ENCODE measurements around the gene CYTH1.

CYTH1 gene

GRCh38 chr17:78714534-78714933 lies 67.5 kb downstream of the CYTH1 start:
- peak overlapping the region; percentile 95 for H3K27ac Mint-ChIP-seq
- no peaks in the 10 kb centered on the region for H3K27me3 Mint-ChIP-seq
- H3K9me3 Mint-ChIP-seq, result no peaks in the 10 kb centered on the region
- peak overlapping the region; percentile 77 for H3K4me3 Mint-ChIP-seq
- no peaks in the 10 kb centered on the region for H3K36me3 Mint-ChIP-seq
- H3K4me1 Mint-ChIP-seq, result peaks cover 95% of the 10 kb centered on the region

- Mint-ChIP-seq H3K4me1 (peaks cover 91% of the 10 kb centered on the region), H3K36me3 (peaks cover 8% of the 10 kb centered on the region), H3K4me3 (no peak overlapping the region), H3K27ac (peak overlapping the region; percentile 86), H3K27me3 (no peaks in the 10 kb centered on the region), H3K9me3 (no peaks in the 10 kb centered on the region)
Observed at GRCh38 chr17:78712043-78712442, 70.0 kb downstream of the CYTH1 start.

GRCh38 chr17:78710607-78711006 lies 71.5 kb downstream of the CYTH1 start:
- Mint-ChIP-seq H3K27ac (peak overlapping the region; percentile 68), H3K9me3 (no peaks in the 10 kb centered on the region), H3K4me3 (no peak overlapping the region), H3K36me3 (peaks cover 8% of the 10 kb centered on the region), H3K27me3 (no peaks in the 10 kb centered on the region), H3K4me1 (peaks cover 79% of the 10 kb centered on the region)

- peaks cover 8% of the 10 kb centered on the region for H3K36me3 Mint-ChIP-seq
- peaks cover 76% of the 10 kb centered on the region for H3K4me1 Mint-ChIP-seq
- H3K27me3 Mint-ChIP-seq, result no peaks in the 10 kb centered on the region
- H3K9me3 Mint-ChIP-seq, result no peaks in the 10 kb centered on the region
- H3K4me3 Mint-ChIP-seq, result peak overlapping the region; percentile 28
- H3K27ac Mint-ChIP-seq, result peak overlapping the region; percentile 68
Observed at GRCh38 chr17:78709751-78710181, 72.3 kb downstream of the CYTH1 start.

- no peaks in the 10 kb centered on the region for H3K27me3 Mint-ChIP-seq
- peak overlapping the region; percentile 93 for H3K27ac Mint-ChIP-seq
- peak overlapping the region; percentile 55 for H3K4me3 Mint-ChIP-seq
- H3K36me3 Mint-ChIP-seq, result peaks cover 8% of the 10 kb centered on the region
- H3K4me1 Mint-ChIP-seq, result peaks cover 71% of the 10 kb centered on the region
- H3K9me3 Mint-ChIP-seq, result no peaks in the 10 kb centered on the region
Observed at GRCh38 chr17:78709119-78709681, 72.9 kb downstream of the CYTH1 start.

GRCh38 chr17:78708510-78708973 lies 73.5 kb downstream of the CYTH1 start:
- no peaks in the 10 kb centered on the region for H3K27me3 Mint-ChIP-seq
- peak overlapping the region; percentile 55 for H3K4me3 Mint-ChIP-seq
- peaks cover 66% of the 10 kb centered on the region for H3K4me1 Mint-ChIP-seq
- H3K36me3 Mint-ChIP-seq, result peaks cover 8% of the 10 kb centered on the region
- peak overlapping the region; percentile 93 for H3K27ac Mint-ChIP-seq
- no peaks in the 10 kb centered on the region for H3K9me3 Mint-ChIP-seq

- no peaks in the 10 kb centered on the region for H3K9me3 Mint-ChIP-seq
- peaks cover 62% of the 10 kb centered on the region for H3K4me1 Mint-ChIP-seq
- peak overlapping the region; percentile 93 for H3K27ac Mint-ChIP-seq
- H3K36me3 Mint-ChIP-seq, result peaks cover 10% of the 10 kb centered on the region
- H3K27me3 Mint-ChIP-seq, result no peaks in the 10 kb centered on the region
- no peak overlapping the region for H3K4me3 Mint-ChIP-seq
Observed at GRCh38 chr17:78707923-78708322, 74.2 kb downstream of the CYTH1 start.

- peak overlapping the region; percentile 17 for H3K27ac Mint-ChIP-seq
- H3K36me3 Mint-ChIP-seq, result peaks cover 12% of the 10 kb centered on the region
- H3K4me3 Mint-ChIP-seq, result no peak overlapping the region
Observed at GRCh38 chr17:78707016-78707415, 75.1 kb downstream of the CYTH1 start.

GRCh38 chr17:78706271-78706915 lies 75.7 kb downstream of the CYTH1 start:
- Mint-ChIP-seq H3K9me3 (no peaks in the 10 kb centered on the region), H3K27me3 (no peaks in the 10 kb centered on the region), H3K27ac (peak overlapping the region; percentile 46), H3K4me3 (no peak overlapping the region), H3K36me3 (peaks cover 14% of the 10 kb centered on the region), H3K4me1 (peaks cover 49% of the 10 kb centered on the region)

More at GRCh38 chr17:78707016-78707415, 75.1 kb downstream of the CYTH1 start:
- Mint-ChIP-seq H3K9me3 (no peaks in the 10 kb centered on the region), H3K27me3 (no peaks in the 10 kb centered on the region), H3K4me1 (peaks cover 56% of the 10 kb centered on the region)

GRCh38 chr17:78705071-78705470 lies 77.0 kb downstream of the CYTH1 start:
- peaks cover 39% of the 10 kb centered on the region for H3K4me1 Mint-ChIP-seq
- H3K4me3 Mint-ChIP-seq, result no peak overlapping the region
- H3K27ac Mint-ChIP-seq, result no peak overlapping the region
- peaks cover 18% of the 10 kb centered on the region for H3K36me3 Mint-ChIP-seq
- H3K9me3 Mint-ChIP-seq, result no peaks in the 10 kb centered on the region
- no peaks in the 10 kb centered on the region for H3K27me3 Mint-ChIP-seq

- peaks cover 34% of the 10 kb centered on the region for H3K4me1 Mint-ChIP-seq
- H3K27me3 Mint-ChIP-seq, result no peaks in the 10 kb centered on the region
- no peaks in the 10 kb centered on the region for H3K9me3 Mint-ChIP-seq
- no peak overlapping the region for H3K4me3 Mint-ChIP-seq
- H3K36me3 Mint-ChIP-seq, result peaks cover 18% of the 10 kb centered on the region
- peak overlapping the region; percentile 35 for H3K27ac Mint-ChIP-seq
Observed at GRCh38 chr17:78704594-78704993, 77.5 kb downstream of the CYTH1 start.

GRCh38 chr17:78697554-78698343 lies 84.3 kb downstream of the CYTH1 start:
- no peaks in the 10 kb centered on the region for H3K27me3 Mint-ChIP-seq
- peak overlapping the region; percentile 79 for H3K27ac Mint-ChIP-seq
- H3K9me3 Mint-ChIP-seq, result no peaks in the 10 kb centered on the region
- H3K4me1 Mint-ChIP-seq, result peaks cover 8% of the 10 kb centered on the region
- H3K4me3 Mint-ChIP-seq, result no peak overlapping the region
- peaks cover 26% of the 10 kb centered on the region for H3K36me3 Mint-ChIP-seq

- no peak overlapping the region for H3K4me3 Mint-ChIP-seq
- H3K36me3 Mint-ChIP-seq, result peaks cover 28% of the 10 kb centered on the region
- H3K9me3 Mint-ChIP-seq, result no peaks in the 10 kb centered on the region
- no peaks in the 10 kb centered on the region for H3K27me3 Mint-ChIP-seq
- H3K4me1 Mint-ChIP-seq, result peaks cover 8% of the 10 kb centered on the region
- peak overlapping the region; percentile 79 for H3K27ac Mint-ChIP-seq
Observed at GRCh38 chr17:78697122-78697521, 85.0 kb downstream of the CYTH1 start.

- Mint-ChIP-seq H3K4me1 (peaks cover 8% of the 10 kb centered on the region), H3K36me3 (peaks cover 28% of the 10 kb centered on the region), H3K4me3 (no peak overlapping the region), H3K27me3 (no peaks in the 10 kb centered on the region), H3K27ac (peak overlapping the region; percentile 91), H3K9me3 (no peaks in the 10 kb centered on the region)
Observed at GRCh38 chr17:78696016-78696982, 85.8 kb downstream of the CYTH1 start.
